ENCODE data around the gene DLG2. TPM values are rescaled to one million over a fixed set of nuclear protein-coding genes. Genes with fewer than 3 reads are reported as not detected.

The DLG2 gene
- total RNA-seq, 1 donor from 2014 or later, result 2.1 TPM

GRCh38 chr11:83572581-83573496, 2054.3 kb downstream of the DLG2 start:
- TF ChIP-seq, protein P1, sequence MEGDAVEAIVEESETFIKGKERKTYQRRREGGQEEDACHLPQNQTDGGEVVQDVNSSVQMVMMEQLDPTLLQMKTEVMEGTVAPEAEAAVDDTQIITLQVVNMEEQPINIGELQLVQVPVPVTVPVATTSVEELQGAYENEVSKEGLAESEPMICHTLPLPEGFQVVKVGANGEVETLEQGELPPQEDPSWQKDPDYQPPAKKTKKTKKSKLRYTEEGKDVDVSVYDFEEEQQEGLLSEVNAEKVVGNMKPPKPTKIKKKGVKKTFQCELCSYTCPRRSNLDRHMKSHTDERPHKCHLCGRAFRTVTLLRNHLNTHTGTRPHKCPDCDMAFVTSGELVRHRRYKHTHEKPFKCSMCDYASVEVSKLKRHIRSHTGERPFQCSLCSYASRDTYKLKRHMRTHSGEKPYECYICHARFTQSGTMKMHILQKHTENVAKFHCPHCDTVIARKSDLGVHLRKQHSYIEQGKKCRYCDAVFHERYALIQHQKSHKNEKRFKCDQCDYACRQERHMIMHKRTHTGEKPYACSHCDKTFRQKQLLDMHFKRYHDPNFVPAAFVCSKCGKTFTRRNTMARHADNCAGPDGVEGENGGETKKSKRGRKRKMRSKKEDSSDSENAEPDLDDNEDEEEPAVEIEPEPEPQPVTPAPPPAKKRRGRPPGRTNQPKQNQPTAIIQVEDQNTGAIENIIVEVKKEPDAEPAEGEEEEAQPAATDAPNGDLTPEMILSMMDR (conservative IDR thresholded peaks at IDR 0.05), result no peak
- Mint-ChIP-seq H3K27me3 (ENCODE audit: low read depth) (no peaks in the 10 kb centered on the region), H3K4me3 (no peak overlapping the region), H3K4me1 (no peaks in the 10 kb centered on the region), H3K27ac (ENCODE audit: unreplicated experiment) (no peak overlapping the region), H3K36me3 (ENCODE audit: low read depth) (no peaks in the 10 kb centered on the region), H3K9me3 (no peaks in the 10 kb centered on the region)
- DNase-seq (ENCODE audit: low read depth, low spot score), result no peak

- no peak for DNase-seq (ENCODE audit: low read depth, low spot score)
- TF ChIP-seq, protein P1 (conservative IDR thresholded peaks at IDR 0.05), result no peak
- H3K9me3 Mint-ChIP-seq, result no peaks in the 10 kb centered on the region
- no peaks in the 10 kb centered on the region for H3K4me1 Mint-ChIP-seq
- H3K27me3 Mint-ChIP-seq (ENCODE audit: low read depth), result no peaks in the 10 kb centered on the region
- no peak overlapping the region for H3K4me3 Mint-ChIP-seq
- no peak overlapping the region for H3K27ac Mint-ChIP-seq (ENCODE audit: unreplicated experiment)
- H3K36me3 Mint-ChIP-seq (ENCODE audit: low read depth), result no peaks in the 10 kb centered on the region
Observed at GRCh38 chr11:83571302-83571701, 2055.8 kb downstream of the DLG2 start.

DNA sequence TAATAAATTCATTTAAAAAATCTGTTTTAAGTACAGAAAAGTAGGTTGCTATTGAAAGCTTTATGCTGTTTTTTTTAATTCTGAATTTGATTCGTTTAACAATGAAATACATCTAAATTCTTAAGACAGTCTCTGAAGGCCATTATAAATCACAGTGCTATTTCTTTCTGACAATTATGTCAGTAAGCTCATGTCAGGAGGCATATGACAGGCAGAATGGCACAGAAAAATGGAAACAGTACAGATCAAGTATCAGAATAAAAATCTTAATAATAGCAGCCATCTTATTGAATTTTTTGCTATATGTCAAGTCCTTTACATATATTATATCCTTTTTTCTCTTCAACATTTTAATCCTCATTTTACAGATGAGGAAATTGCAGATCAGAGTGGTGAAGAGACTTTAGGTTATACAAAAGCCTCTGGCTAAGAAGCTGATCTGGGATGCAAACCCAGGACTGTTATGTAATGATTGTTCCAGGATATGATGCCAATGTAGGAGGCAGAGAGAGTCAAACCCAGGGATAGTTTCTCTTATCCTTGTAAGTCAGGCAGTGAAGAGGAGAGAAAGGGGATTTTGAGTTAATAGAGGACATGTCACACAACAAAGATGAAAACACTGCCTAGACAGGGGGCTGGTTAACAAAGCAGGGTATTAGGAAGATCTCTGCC, 2057.9 kb downstream of the DLG2 start:
- no peak overlapping the region for H3K4me3 Mint-ChIP-seq
- no peak overlapping the region for H3K27ac Mint-ChIP-seq (ENCODE audit: unreplicated experiment)
- DNase-seq (ENCODE audit: low read depth, low spot score), result no peak
- H3K4me1 Mint-ChIP-seq, result no peaks in the 10 kb centered on the region
- H3K27me3 Mint-ChIP-seq (ENCODE audit: low read depth), result no peaks in the 10 kb centered on the region
- no peaks in the 10 kb centered on the region for H3K9me3 Mint-ChIP-seq
- TF ChIP-seq, protein P1 (conservative IDR thresholded peaks at IDR 0.05), result no peak
- H3K36me3 Mint-ChIP-seq (ENCODE audit: low read depth), result no peaks in the 10 kb centered on the region

GRCh38 chr11:83568516-83568915, 2058.6 kb downstream of the DLG2 start:
- TF ChIP-seq, protein P1 (conservative IDR thresholded peaks at IDR 0.05), result no peak
- Mint-ChIP-seq H3K4me1 (no peaks in the 10 kb centered on the region), H3K36me3 (ENCODE audit: low read depth) (no peaks in the 10 kb centered on the region), H3K9me3 (no peaks in the 10 kb centered on the region), H3K27ac (ENCODE audit: unreplicated experiment) (no peak overlapping the region), H3K4me3 (no peak overlapping the region), H3K27me3 (ENCODE audit: low read depth) (no peaks in the 10 kb centered on the region)
- DNase-seq (ENCODE audit: low read depth, low spot score), result no peak

DNA sequence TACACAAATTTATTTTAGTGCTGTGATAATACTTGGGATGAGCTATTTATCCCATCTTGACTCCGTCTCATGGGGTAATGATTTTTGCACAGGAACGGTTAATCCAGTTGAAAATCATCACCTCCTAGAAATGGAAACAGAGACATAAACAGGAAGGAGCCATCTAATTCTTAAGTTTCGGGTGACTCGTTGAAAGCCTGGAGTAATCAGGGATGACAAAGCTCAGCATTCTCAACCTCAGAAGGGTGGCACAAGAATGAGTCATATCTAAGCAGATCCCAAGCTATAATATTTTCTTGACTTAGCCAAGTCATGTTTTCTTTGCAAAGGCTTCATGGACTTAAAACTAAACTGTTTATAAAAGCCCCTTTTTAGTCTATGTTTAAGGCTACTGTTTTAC, 2060.2 kb downstream of the DLG2 start:
- Mint-ChIP-seq H3K27me3 (ENCODE audit: low read depth) (no peaks in the 10 kb centered on the region), H3K36me3 (ENCODE audit: low read depth) (no peaks in the 10 kb centered on the region), H3K9me3 (no peaks in the 10 kb centered on the region), H3K27ac (ENCODE audit: unreplicated experiment) (no peak overlapping the region), H3K4me3 (no peak overlapping the region), H3K4me1 (no peaks in the 10 kb centered on the region)
- TF ChIP-seq, protein P1 (conservative IDR thresholded peaks at IDR 0.05), result no peak
- DNase-seq (ENCODE audit: low read depth, low spot score), result no peak
